ENCODE results near the gene POU6F2.

- TF ChIP-seq SMARCA4 (IDR thresholded peaks at IDR 0.05) = no peak
- TF ChIP-seq, protein P1, sequence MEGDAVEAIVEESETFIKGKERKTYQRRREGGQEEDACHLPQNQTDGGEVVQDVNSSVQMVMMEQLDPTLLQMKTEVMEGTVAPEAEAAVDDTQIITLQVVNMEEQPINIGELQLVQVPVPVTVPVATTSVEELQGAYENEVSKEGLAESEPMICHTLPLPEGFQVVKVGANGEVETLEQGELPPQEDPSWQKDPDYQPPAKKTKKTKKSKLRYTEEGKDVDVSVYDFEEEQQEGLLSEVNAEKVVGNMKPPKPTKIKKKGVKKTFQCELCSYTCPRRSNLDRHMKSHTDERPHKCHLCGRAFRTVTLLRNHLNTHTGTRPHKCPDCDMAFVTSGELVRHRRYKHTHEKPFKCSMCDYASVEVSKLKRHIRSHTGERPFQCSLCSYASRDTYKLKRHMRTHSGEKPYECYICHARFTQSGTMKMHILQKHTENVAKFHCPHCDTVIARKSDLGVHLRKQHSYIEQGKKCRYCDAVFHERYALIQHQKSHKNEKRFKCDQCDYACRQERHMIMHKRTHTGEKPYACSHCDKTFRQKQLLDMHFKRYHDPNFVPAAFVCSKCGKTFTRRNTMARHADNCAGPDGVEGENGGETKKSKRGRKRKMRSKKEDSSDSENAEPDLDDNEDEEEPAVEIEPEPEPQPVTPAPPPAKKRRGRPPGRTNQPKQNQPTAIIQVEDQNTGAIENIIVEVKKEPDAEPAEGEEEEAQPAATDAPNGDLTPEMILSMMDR (IDR thresholded peaks at IDR 0.05 in 2 of 3, conservative IDR thresholded peaks at IDR 0.05 in 1 of 3; ENCODE audit: insufficient read depth in 2 of 3, low read depth in 1 of 3, low read length in 3 of 3) = no peak
- TF ChIP-seq, protein P2, sequence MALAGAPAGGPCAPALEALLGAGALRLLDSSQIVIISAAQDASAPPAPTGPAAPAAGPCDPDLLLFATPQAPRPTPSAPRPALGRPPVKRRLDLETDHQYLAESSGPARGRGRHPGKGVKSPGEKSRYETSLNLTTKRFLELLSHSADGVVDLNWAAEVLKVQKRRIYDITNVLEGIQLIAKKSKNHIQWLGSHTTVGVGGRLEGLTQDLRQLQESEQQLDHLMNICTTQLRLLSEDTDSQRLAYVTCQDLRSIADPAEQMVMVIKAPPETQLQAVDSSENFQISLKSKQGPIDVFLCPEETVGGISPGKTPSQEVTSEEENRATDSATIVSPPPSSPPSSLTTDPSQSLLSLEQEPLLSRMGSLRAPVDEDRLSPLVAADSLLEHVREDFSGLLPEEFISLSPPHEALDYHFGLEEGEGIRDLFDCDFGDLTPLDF (CRISPR knock-in tag; IDR thresholded peaks at IDR 0.05) = no peak
- TF ChIP-seq, protein P3, sequence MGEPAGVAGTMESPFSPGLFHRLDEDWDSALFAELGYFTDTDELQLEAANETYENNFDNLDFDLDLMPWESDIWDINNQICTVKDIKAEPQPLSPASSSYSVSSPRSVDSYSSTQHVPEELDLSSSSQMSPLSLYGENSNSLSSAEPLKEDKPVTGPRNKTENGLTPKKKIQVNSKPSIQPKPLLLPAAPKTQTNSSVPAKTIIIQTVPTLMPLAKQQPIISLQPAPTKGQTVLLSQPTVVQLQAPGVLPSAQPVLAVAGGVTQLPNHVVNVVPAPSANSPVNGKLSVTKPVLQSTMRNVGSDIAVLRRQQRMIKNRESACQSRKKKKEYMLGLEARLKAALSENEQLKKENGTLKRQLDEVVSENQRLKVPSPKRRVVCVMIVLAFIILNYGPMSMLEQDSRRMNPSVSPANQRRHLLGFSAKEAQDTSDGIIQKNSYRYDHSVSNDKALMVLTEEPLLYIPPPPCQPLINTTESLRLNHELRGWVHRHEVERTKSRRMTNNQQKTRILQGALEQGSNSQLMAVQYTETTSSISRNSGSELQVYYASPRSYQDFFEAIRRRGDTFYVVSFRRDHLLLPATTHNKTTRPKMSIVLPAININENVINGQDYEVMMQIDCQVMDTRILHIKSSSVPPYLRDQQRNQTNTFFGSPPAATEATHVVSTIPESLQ (CRISPR knock-in tag; IDR thresholded peaks at IDR 0.05) = no peak
- TF ChIP-seq DDX20 (tag; IDR thresholded peaks at IDR 0.05; ENCODE audit: low read depth) = no peak
- no peak for TF ChIP-seq EGR1 (conservative IDR thresholded peaks at IDR 0.05)
- TF ChIP-seq, protein P4, sequence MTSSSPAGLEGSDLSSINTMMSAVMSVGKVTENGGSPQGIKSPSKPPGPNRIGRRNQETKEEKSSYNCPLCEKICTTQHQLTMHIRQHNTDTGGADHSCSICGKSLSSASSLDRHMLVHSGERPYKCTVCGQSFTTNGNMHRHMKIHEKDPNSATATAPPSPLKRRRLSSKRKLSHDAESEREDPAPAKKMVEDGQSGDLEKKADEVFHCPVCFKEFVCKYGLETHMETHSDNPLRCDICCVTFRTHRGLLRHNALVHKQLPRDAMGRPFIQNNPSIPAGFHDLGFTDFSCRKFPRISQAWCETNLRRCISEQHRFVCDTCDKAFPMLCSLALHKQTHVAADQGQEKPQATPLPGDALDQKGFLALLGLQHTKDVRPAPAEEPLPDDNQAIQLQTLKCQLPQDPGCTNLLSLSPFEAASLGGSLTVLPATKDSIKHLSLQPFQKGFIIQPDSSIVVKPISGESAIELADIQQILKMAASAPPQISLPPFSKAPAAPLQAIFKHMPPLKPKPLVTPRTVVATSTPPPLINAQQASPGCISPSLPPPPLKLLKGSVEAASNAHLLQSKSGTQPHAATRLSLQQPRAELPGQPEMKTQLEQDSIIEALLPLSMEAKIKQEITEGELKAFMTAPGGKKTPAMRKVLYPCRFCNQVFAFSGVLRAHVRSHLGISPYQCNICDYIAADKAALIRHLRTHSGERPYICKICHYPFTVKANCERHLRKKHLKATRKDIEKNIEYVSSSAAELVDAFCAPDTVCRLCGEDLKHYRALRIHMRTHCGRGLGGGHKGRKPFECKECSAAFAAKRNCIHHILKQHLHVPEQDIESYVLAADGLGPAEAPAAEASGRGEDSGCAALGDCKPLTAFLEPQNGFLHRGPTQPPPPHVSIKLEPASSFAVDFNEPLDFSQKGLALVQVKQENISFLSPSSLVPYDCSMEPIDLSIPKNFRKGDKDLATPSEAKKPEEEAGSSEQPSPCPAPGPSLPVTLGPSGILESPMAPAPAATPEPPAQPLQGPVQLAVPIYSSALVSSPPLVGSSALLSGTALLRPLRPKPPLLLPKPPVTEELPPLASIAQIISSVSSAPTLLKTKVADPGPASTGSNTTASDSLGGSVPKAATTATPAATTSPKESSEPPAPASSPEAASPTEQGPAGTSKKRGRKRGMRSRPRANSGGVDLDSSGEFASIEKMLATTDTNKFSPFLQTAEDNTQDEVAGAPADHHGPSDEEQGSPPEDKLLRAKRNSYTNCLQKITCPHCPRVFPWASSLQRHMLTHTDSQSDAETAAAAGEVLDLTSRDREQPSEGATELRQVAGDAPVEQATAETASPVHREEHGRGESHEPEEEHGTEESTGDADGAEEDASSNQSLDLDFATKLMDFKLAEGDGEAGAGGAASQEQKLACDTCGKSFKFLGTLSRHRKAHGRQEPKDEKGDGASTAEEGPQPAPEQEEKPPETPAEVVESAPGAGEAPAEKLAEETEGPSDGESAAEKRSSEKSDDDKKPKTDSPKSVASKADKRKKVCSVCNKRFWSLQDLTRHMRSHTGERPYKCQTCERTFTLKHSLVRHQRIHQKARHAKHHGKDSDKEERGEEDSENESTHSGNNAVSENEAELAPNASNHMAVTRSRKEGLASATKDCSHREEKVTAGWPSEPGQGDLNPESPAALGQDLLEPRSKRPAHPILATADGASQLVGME (CRISPR knock-in tag; IDR thresholded peaks at IDR 0.05) = no peak
- no peak for TF ChIP-seq EZH2 (IDR thresholded peaks at IDR 0.05; ENCODE audit: borderline replicate concordance, low read depth, low read length)
- peak; percentile 56; the same call in 1 of the 2 replicates for TF ChIP-seq SPI1 (IDR thresholded peaks at IDR 0.05; ENCODE audit: borderline replicate concordance, low read depth, low read length)
- TF ChIP-seq NR3C1 (CRISPR knock-in tag; IDR thresholded peaks at IDR 0.05) = no peak
- TF ChIP-seq, protein P5, sequence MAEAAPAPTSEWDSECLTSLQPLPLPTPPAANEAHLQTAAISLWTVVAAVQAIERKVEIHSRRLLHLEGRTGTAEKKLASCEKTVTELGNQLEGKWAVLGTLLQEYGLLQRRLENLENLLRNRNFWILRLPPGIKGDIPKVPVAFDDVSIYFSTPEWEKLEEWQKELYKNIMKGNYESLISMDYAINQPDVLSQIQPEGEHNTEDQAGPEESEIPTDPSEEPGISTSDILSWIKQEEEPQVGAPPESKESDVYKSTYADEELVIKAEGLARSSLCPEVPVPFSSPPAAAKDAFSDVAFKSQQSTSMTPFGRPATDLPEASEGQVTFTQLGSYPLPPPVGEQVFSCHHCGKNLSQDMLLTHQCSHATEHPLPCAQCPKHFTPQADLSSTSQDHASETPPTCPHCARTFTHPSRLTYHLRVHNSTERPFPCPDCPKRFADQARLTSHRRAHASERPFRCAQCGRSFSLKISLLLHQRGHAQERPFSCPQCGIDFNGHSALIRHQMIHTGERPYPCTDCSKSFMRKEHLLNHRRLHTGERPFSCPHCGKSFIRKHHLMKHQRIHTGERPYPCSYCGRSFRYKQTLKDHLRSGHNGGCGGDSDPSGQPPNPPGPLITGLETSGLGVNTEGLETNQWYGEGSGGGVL (CRISPR knock-in tag; IDR thresholded peaks at IDR 0.05) = no peak
Observed at GRCh38 chr7:39507866-39508551, 530.3 kb downstream of the POU6F2 start.
